ENCODE measurements around the gene WBP1.
A peak's percentile ranks its signal among the peaks of the same experiment; 100 is the strongest.

WBP1 gene

DNA sequence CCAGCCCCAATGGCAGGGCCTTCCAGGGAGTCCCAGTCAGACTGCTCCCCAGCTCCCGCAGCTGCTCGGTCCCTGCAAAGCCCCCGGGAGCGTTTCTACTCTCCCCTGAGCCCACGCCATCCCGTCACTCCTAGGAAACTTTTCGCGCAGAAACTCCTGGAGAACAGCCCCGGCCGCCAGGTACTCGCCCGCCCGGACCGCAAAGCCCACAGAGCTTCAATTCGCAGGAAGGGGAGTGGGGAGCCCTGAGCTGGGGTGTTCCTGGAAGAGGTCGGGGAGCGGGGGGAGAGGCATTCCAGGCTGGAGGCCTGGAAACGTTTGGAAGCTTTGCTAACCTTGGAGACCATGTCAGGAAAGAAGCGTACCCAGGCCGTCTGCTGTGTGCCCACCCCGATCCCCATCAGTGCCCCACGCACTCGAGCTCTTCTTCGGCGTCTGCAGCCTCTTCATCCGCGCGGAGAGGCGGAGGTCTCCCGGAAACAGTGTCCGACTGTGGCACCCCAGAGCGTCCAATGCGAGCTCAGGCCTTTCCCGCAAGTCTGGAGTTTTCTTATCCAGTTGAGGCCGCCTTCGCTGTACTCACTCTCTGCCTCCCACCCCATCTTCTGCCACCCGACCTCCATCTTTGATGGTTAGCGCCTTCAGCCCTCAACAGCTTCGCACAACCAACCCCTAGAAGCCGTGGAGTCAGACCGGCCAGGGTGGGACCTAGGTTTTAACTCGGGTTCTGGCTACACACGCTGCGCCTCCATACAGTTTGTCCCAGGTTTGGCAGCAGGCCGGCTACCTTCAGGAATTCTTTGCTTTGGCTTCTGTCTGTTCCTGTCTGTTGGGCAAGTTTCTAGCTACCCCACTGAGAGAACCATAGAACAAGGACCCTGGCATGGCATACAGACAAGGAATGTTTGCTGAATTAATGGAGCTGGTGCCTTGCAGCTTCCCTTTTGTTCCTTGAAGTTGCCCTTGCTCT, 45.6 kb downstream of the WBP1 start:
- no peak for DNase-seq

DNA sequence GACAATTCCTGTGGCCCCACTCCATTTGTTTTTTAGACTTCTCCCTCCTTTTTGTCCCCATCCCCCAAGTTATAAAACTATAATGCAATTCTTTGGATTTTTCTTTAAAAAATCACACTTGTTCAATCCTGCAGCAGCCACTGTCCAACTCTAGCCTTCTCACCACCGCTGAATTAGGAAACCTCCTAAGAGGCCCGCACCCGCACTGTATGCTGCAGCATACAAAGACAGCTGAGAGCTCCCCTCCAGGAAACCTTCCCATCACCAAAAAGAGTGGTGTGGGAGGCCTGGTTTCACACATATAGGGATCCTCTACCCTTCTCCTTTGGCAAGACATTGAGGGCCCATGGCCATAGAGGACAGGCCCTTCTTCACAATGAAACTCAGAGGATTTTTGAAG, 46.4 kb downstream of the WBP1 start:
- DNase-seq: no peak

DNA sequence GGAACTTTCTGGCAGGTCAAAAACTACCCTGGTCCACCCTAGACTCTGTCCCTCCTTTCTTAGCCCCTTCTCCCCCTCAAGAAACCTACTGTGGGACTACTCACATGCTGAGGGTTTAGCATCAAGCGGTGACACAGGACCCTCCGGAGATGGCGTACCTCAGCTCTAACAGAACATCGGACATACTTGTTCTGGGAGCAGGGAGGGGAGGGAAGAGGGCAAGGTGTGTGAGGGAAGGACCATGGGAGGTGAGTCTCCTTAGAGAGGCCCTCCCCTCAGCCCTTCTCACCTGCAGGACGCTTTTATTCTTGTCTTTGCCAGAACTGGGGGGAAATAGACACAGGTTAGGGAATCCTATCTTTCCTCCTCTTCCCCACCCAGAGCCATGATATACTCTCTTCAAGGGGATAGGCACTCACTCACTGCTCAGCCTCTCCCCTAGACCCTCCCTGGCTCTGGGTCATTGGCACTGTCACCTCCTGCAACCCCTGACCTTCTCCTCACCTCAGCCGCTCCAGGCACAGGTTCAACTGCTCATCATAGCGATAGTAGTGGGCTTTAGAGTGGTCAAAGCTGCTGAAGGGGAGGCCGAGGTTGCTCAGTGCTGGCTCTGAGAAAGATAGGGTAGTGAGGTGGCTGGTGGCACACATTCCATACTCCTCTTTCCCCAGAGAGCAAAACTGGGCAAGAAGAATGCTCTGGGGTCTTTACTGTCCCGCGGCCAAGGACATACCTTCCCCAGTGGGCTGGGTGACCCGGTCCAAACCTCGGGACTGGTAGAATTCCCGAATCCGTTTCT, 47.4 kb downstream of the WBP1 start:
- no peak for DNase-seq

DNA sequence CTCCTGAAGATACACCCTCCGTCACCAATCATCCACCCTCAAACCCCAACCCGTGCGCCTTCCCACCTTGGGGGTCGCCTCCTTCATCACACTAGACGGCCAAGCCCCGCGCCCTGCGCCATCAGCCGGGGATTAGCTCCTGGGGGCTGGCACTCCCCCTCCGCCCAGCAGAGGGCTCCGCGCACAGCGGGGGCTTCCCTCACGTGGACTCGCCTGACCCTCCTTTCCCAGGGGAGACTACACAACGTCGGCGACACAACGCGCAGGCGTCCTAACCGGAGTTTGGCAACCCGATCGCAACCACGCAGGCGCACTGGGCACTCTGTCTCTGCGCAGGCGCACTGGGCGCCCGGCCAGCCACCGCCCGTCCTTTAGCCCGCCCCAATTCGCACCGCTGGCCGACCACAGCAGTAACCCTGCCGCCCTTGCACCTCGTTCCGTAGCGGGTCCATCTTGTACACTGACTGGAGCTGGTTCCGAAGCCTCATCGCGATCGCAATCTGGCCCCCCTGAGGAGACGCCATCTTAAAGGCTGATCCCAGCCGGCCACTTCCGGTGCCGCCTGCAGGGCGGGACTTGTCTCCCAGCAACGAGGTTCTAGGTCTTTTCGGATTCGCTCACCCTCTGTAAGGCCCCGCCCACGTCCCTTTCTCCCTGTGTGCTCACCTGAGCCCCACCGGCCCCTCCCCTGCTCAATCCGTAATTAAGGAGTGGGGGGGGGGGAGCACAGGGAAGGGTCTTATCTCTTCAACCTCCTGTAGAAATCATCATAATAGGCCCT, 49.1 kb downstream of the WBP1 start, which contains the start of gene PCGF1:
PCGF1 (minus strand) TSS at position 551 of the 781 bp plus-strand sequence; CDS start at position 524, 27 bp downstream.
- DNase-seq: peak; percentile 100

DNA sequence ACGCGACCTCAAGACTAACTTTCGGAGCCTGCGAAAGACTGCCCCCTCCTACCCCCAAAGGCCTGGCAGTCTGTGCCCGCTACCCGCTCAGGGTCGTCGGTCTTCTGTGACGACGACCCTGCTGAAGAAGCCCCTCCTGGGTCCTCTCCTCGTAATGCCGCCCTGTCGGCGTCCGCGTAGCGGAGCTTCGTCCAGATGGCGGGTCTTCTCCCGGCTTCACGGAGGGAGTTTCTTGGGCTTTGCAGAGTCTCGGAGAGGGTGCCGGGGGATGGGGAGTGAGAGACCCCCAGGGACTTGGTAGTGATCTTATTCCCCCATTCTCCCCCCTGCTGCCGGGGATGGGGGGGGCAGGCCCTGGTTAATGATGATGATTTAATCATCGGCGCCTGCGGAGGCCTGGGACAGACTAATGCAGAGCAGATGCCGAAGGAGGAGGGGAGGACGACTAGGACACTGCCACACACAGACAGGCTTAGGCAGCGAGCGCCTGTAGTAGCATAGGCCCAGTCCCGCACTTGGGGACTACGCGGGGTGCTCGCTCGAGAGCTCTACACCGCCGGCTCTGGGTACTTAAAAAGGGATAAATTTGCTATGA, 49.8 kb downstream of the WBP1 start:
- DNase-seq: no peak

DNA sequence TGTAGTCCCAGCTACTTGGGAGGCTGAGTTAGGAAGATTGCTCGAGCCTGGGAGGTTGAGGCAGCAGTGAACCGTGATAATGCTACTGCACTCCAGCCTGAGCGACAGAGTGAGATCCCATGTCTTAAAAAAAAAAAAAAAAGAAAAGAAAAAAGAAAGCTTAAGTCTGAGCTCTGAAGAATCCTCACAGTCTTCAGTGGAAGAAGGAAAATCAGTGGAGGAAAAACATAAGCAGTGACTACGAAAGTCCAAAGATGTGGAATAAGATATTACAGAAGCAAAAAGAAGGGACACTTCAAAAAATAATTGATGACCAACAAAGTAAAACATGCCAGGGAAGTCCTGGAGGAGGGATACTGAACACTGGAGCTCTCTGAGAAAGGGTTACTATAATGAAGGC, 52.0 kb downstream of the WBP1 start:
- no peak for DNase-seq

Measured in activated T-cell treated with anti-CD3 and anti-CD28 coated beads for 4 hours (primary cell).